Thyroid gland (tissue), 4 donors: ENCODE data around the gene RSPRY1. TPM values are rescaled to one million over a fixed set of nuclear protein-coding genes. Genes with fewer than 3 reads are reported as not detected.

Experiments used
- DNase-seq, 2 donors: peaks; one replicate each; pipeline ENCODE4 v3.0.0-alpha.2; 2019
- H3K27ac ChIP-seq, 3 donors: fragments of 200-600 bp; sonication (generic); 1 replicate in 2 of 3; 2 replicates in 1 of 3; pipeline ENCODE4 v1.5.1; 2016 to 2019; ENCODE audit warnings: mild to moderate bottlenecking in 1 of 3, moderate library complexity in 1 of 3
- H3K27me3 ChIP-seq: fragments of 200-600 bp; sonication (generic); one replicate; pipeline ENCODE4 v1.5.1; 2019
- H3K36me3 ChIP-seq, 2 donors: fragments of 200-600 bp; sonication (generic); one replicate each; pipeline ENCODE4 v1.5.1; 2016 to 2019
- H3K4me1 ChIP-seq, 2 donors: fragments of 200-600 bp; sonication (generic); one replicate each; pipeline ENCODE4 v1.5.1; 2017 to 2019
- H3K4me3 ChIP-seq, 3 donors: fragments of 200-600 bp; sonication (generic); replicated peaks in 1 of 3; 1 replicate in 2 of 3; 2 replicates in 1 of 3; pipeline ENCODE4 v1.5.1; 2016; ENCODE audit warnings: mild to moderate bottlenecking in 1 of 3
- H3K9me3 ChIP-seq: fragments of 200-600 bp; sonication (generic); one replicate; pipeline ENCODE4 v1.5.1; 2017
- POLR2A ChIP-seq, 2 donors: fragments of 450-650 bp; IDR thresholded peaks; one replicate each; pipeline ENCODE4 v1.6.1; 2017; ENCODE audit warnings: antibody characterized with exemption in 2 of 2, mild to moderate bottlenecking in 2 of 2, moderate library complexity in 1 of 2
- WGBS, 2 donors: methylation state at CpG; one replicate each; pipeline ENCODE4 v1.1.5; 2017; 5-methylcytosine and 5-hydroxymethylcytosine counted together
- intact Hi-C: fragments of 100-400 bp; cut with DNase I; formaldehyde crosslinking; loops from one replicate; pipeline ENCODE4 v1.15.1; 2023
- total RNA-seq, 4 donors: library from RNA; depleted of rRNA; stranded (reverse); fragments of >200 nt; gene quantifications; one replicate each; pipeline ENCODE4 v1.2.3, GENCODE V29; 2016
- TF ChIP-seq, protein P1 (sequence below), 6 experiments: fragments of 200-600 bp in 3 of 6; fragments of 450-650 bp in 3 of 6; sonication (generic) in 3 of 6; IDR thresholded peaks; one replicate each; pipeline ENCODE4 v1.5.1; 2016 to 2019; ENCODE audit warnings: antibody characterized with exemption in 6 of 6, mild to moderate bottlenecking in 2 of 6, inconsistent platforms in 1 of 6, moderate library complexity in 1 of 6

RSPRY1 gene
- total RNA-seq, 4 donors from 2014 or later: 42.6 to 59.2 (median 53.9) TPM

DNA sequence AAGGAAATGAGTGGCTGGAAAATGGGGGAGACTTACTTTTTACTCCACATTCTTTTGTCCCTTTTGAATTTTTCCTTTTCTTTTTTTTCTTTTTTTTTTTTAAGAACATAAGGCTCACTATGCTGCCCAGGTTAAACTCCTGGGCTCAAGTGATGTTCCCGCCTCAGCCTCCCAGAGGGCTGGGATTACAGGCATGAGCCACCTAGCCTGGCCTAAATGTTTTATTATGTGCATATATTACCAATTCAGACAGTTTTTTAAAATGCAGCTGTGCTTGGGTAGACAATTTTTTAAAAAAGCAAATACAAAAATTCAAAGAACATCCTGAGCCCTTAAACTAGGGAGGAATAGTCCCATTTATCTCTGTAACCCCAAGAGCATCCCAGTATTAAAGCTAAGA, 28.6 kb upstream of the RSPRY1 start:
- WGBS, 2 donors: 97 to 100% methylated on average over 1 of the region's 1 CpG
- no peak overlapping the region for H3K4me3 ChIP-seq

DNA sequence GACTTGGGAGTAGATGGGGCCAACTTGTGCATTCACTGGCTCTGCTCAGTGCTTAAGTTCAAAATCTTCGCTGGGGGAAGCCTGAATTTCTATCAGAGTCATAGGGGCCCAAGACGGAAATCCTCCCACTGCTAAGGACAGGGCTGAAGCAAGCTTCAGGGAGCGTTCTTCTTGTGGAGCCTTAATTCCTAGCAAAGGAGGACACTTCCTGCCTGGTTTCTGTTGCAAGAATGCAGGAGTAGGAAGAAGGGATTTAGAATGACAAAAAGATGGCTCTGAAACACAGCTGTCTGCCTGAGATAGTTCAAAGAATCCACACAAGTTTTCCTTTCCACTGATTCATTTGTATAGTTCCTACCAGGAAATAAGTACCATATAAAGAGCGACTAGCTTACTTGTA, 26.7 kb upstream of the RSPRY1 start:
- H3K36me3 ChIP-seq: peaks cover 20 to 23% of the 10 kb centered on the region in 2 donors
- DNase-seq: no peak
- intact Hi-C loops: no loop called here
- H3K27ac ChIP-seq: no peak overlapping the region
- TF ChIP-seq, protein P1, sequence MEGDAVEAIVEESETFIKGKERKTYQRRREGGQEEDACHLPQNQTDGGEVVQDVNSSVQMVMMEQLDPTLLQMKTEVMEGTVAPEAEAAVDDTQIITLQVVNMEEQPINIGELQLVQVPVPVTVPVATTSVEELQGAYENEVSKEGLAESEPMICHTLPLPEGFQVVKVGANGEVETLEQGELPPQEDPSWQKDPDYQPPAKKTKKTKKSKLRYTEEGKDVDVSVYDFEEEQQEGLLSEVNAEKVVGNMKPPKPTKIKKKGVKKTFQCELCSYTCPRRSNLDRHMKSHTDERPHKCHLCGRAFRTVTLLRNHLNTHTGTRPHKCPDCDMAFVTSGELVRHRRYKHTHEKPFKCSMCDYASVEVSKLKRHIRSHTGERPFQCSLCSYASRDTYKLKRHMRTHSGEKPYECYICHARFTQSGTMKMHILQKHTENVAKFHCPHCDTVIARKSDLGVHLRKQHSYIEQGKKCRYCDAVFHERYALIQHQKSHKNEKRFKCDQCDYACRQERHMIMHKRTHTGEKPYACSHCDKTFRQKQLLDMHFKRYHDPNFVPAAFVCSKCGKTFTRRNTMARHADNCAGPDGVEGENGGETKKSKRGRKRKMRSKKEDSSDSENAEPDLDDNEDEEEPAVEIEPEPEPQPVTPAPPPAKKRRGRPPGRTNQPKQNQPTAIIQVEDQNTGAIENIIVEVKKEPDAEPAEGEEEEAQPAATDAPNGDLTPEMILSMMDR (IDR thresholded peaks at IDR 0.05): no peak
- H3K4me3 ChIP-seq: no peak overlapping the region
- no peaks in the 10 kb centered on the region for H3K4me1 ChIP-seq
- H3K27me3 ChIP-seq: no peaks in the 10 kb centered on the region
- 90% methylated on average over 4 of the region's 4 CpGs for WGBS, 2 donors
- H3K9me3 ChIP-seq: no peaks in the 10 kb centered on the region

More for the DNA sequence above, 28.6 kb upstream of the RSPRY1 start:
- intact Hi-C loops: no loop called here
- no peak for TF ChIP-seq POLR2A (IDR thresholded peaks at IDR 0.05)
- TF ChIP-seq, protein P1 (IDR thresholded peaks at IDR 0.05): no peak
- no peak for DNase-seq
- H3K4me1 ChIP-seq: peaks cover 0 to 3% of the 10 kb centered on the region in 2 donors
- no peaks in the 10 kb centered on the region for H3K9me3 ChIP-seq
- no peaks in the 10 kb centered on the region for H3K27me3 ChIP-seq
- H3K36me3 ChIP-seq: peaks cover 20 to 27% of the 10 kb centered on the region in 2 donors
- no peak overlapping the region for H3K27ac ChIP-seq

DNA sequence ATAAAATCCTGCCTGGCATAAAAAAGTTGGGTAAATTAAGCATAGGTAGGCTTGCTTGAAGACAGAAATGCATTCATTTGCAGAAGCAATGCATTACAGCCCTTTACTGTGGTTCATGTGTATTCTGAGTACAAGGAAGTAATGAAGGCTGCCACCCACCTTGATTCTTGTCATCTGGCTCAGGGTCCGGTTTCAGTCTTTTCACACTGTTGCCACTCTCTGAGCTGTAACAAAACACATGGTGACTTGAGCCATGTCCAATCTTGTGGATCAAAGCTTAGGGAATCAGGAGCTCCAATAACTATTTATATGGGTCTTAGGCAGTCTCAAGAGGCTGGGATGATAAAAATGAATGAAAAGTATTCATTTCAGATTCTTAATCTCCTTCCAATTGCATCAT, 22.3 kb upstream of the RSPRY1 start:
- 77 to 94% methylated on average over 1 of the region's 1 CpG for WGBS, 2 donors

DNA sequence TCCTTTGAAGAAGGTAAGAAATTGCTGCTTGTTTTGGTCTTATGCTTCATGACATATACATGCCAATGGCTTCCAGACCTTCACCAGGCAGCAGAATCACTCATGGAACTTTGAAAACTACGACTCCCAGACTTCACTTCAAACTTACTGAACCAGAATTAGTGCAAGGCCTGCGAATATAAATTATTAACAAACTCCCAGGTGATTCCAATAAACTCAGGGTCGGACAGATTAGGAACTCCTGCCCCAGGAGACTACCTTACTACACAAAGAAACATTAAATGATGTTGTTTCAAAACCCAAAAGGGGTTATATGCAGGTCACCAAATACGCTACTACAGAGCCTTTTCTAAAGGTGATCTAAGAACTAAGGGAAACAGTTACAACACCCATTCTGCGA, 20.6 kb upstream of the RSPRY1 start:
- intact Hi-C loops: loop anchor here (5.0 kb wide), 1 partner anchor 83 kb away; no protein-coding TSS in a partner anchor
- 83 to 94% methylated on average over 5 of the region's 5 CpGs for WGBS, 2 donors
- TF ChIP-seq, protein P1 (IDR thresholded peaks at IDR 0.05): no peak
- no peak for TF ChIP-seq POLR2A (IDR thresholded peaks at IDR 0.05)
- peaks cover 20 to 31% of the 10 kb centered on the region in 2 donors for H3K36me3 ChIP-seq
- H3K9me3 ChIP-seq: no peaks in the 10 kb centered on the region
- no peaks in the 10 kb centered on the region for H3K27me3 ChIP-seq
- H3K4me1 ChIP-seq: peaks cover 22 to 24% of the 10 kb centered on the region in 2 donors
- H3K27ac ChIP-seq: no peak overlapping the region
- H3K4me3 ChIP-seq: no peak overlapping the region
- DNase-seq: no peak

More for the DNA sequence above, 22.3 kb upstream of the RSPRY1 start:
- Histone ChIP-seq H3K36me3 (peaks cover 14 to 26% of the 10 kb centered on the region in 2 donors), H3K4me1 (peaks cover 22 to 24% of the 10 kb centered on the region in 2 donors), H3K27me3 (no peaks in the 10 kb centered on the region), H3K9me3 (no peaks in the 10 kb centered on the region), H3K27ac (no peak overlapping the region), H3K4me3 (no peak overlapping the region)
- DNase-seq: no peak
- TF ChIP-seq, protein P1 (IDR thresholded peaks at IDR 0.05): no peak
- TF ChIP-seq POLR2A (IDR thresholded peaks at IDR 0.05): no peak
- intact Hi-C loops: no loop called here

DNA sequence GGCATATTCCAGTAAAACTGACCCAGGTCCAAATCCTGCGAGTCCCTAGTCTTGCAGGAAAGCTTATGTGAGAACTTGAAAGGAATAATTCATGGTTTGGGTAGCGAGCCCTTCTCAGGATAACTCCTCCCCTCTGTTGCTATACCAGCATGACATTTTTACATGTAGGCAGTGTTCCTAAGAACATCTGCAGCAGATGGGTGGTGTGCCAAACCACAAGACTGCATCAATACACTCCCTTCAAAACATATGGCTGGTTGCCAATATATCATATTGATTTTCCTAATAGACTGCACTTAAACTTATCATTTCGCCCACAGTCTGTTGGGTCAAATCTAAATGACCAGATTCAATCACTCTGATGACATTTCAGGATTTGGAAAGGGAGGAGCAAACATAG, 20.2 kb upstream of the RSPRY1 start:
- H3K36me3 ChIP-seq: peaks cover 24 to 35% of the 10 kb centered on the region in 2 donors
- DNase-seq: no peak
- H3K27me3 ChIP-seq: no peaks in the 10 kb centered on the region
- H3K9me3 ChIP-seq: no peaks in the 10 kb centered on the region
- H3K4me1 ChIP-seq: peaks cover 22 to 24% of the 10 kb centered on the region in 2 donors
- H3K27ac ChIP-seq: no peak overlapping the region
- WGBS, 2 donors: 85 to 92% methylated on average over 3 of the region's 3 CpGs
- H3K4me3 ChIP-seq: no peak overlapping the region
- TF ChIP-seq POLR2A (IDR thresholded peaks at IDR 0.05): no peak
- TF ChIP-seq, protein P1 (IDR thresholded peaks at IDR 0.05): no peak
- intact Hi-C loops: loop anchor here (5.0 kb wide), 1 partner anchor 84 kb away; no protein-coding TSS in a partner anchor
